Inflammatory macrophage treated with lipopolysaccharide for 4 hours (primary cell): ENCODE measurements around the gene PON2.
"Not testable (repeated sequence)": the region's sequence is repeated elsewhere in the genome, so short reads cannot be mapped to it uniquely, and the experiment has no call there.

Source experiments
- DNase-seq: peaks from one replicate; pipeline ENCODE4 v3.0.0-alpha.2; 2020

Gene PON2

DNA sequence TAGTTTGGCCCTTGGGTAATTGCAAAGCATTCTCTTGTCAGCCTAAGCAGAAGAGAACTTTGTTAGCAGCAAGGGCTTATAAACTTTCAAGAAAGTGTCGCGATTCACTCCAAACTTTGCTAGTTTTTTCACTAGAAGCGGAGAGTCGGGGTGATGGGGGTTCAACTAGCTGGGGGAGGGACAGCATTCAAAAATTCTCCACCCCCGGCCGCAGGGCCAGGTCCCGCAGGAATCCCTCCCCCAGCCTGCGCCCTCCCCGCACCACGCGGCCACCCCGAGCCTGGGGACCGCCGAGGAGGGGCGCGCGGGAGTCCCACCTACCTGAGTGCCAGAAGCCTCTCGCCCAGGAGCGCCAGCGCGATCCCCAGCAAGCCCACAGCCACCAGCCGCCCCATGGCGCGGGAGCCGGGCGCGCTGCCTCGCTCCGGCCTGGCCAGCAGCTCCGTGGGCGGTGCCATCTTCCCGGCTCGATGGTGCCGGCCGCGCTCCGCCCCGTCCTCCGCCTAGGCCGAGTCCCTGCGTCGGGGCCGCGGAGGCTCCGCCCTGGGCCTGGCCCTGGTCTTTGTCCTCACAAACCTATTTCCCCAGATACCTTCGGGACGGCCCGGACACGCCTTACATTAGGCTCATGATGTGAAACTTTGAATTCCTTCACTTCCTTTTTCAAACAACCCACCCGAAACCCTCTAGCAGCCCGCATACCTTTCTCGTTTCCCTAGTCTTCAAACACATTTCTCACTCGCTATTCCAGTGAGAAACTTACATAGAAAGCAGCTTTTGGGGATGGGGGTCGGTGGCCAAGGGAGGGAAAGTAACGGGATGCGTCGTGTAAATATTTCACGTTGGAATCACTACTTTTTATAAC lies at the start of gene PON2:
Gene PON2 (minus strand): TSS at position 472 of the 865 bp plus-strand sequence. CDS start 77 bp downstream, at position 395.
- peak; percentile 77 for DNase-seq

DNA sequence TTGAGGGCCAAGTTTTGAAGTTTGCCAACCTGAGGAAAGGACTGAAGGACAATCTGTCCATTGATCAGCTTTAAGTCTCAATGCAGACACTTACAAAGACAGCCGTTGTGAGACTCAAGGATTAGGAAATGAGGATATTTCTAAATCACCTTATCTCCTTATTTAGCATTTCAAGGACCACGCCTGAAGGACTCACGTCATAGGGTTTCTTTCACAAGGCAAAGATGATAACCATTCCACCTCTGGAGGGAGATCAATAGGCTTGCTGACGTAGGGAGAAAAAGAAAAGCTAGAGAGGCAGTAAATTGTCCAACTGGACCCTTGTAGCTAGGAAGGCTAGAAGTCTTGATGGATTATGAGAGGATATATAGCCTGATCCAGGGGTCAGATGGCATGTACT lies 47.6 kb upstream of the PON2 start:
- DNase-seq, result no peak

DNA sequence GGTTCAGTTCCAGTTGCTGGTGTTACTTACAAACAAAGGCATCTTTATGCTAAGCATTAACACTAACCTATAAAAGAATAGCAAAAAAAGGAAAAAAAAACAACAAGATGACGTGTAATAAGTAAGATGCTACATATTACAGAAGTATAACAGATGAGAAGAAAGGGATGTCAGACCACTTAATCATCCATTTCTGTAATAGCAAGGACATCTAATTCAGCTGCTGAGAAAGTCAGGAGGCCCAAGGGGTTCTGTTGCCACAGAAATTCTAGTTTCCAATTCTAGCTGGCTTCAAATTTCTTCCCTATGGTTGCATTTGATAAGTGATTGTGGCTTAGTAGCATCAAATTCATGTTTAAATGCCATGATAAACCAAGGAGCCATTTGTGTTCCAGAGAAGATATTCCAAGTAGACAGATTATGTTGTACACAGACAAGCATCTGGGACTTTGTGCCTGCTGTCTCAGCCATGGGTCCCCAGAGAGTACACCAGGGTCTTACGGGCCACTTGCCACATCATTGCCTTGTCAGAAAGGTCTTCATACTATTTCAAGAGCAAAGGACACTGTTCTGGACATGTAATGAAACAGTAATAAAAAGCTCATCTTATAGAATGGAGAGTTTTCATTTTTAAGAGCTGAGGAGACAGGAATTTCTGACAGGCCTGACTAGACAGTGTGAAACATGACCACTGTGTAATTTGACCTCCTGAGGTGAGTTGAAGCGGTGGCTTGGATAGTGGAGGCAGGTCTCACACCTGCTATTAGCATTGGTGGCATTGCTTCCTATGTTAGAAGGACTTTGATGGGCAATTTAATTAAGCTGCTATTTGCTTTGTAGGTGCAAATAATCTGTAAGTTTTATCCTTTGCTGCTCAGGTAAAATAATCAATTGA lies 46.7 kb upstream of the PON2 start:
- DNase-seq, result no peak

DNA sequence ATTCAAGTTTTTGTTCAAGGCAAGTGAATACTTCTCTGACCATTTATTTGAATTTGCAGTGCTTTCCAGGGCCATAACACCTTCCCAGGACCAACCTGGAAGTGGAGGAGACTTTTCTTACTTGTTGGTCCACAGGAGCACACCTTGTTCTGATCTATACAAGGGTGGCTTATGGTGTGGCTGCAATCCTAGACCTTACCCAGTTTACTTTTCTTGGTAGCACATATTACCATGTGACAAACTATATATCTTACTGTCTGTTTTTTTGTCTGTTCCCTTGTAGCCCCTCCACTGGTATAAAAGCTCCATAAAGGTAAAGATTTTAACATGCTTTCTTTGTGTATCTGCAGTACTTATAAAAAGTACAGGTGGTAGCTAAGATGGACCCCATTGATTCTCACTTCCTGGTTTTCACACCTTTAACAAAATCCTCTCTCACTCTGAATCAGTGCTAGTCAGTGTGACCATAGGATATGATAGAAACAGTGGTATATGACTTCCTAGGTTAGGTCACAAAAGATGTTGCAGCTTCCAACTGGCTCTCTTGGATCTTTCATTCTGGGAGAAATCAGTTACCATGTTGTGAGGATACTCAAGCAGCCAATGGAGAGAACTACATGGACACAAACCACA lies 45.3 kb upstream of the PON2 start:
- no peak for DNase-seq

DNA sequence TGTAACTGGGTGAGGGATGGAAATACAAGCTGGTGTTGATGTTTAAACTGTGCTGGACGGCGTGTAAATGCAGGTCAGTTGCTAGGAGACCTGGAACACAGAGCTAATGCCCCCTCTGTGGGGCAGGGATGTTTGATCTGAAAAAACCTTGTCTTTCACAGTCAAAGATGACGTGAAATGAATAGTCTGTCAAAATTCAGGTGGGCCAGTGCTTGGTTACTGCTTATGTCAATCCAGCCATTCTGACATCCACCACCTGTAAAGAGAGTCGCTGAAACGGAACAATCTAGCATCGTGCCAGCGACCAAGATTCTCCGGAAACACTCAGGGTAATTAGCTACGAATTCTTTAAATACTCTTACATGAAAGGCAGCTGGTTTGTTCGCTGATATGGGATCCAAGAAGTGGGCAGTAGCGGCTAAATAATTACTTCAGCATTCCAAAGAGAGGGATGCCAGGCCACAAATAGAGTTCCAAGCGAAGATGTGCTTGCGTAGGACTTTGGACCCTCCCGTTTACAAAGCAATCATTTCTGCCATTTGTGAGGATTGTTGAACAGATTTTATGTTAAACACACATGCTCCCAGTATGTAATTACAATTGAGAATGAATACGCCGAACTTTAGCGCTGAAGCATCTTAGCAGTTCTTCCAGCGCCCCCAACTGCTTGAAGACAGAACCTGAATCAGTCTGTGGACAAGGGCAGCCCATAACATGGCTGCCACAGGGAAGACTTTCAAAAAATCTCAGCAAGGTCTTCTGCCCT lies 43.6 kb upstream of the PON2 start:
- DNase-seq, result no peak

DNA sequence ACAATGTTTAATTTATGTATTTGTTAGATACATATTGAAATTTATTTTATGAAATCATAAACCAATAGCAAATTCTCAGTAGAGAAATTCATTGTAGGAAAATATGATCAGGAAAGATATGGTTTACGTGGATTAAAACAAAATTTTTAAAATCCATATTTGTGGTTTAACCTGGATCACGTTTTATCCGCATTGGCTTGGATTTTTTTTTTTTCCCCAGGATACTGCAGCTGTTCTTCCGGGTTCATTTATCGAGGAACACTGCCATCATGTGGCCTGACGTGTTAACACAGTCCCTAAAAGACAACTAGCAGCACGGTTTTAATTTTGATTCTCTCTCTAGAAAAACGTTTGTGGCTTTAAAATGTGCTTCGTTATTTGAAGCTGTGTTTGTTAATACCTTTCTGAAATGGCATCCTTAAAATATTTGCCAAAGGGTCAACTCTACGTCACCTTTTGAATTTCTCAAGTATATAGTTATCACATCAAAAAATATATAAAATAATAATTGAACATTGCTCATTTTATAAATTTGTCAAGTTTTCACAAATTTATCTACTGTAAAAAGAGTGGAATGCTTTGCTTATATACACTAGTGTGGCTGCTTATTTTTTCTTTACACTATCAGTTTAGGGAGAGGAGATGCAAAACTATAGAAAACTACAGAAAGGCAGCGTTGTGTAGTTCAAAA lies 42.2 kb upstream of the PON2 start:
- peak; percentile 60 for DNase-seq

DNA sequence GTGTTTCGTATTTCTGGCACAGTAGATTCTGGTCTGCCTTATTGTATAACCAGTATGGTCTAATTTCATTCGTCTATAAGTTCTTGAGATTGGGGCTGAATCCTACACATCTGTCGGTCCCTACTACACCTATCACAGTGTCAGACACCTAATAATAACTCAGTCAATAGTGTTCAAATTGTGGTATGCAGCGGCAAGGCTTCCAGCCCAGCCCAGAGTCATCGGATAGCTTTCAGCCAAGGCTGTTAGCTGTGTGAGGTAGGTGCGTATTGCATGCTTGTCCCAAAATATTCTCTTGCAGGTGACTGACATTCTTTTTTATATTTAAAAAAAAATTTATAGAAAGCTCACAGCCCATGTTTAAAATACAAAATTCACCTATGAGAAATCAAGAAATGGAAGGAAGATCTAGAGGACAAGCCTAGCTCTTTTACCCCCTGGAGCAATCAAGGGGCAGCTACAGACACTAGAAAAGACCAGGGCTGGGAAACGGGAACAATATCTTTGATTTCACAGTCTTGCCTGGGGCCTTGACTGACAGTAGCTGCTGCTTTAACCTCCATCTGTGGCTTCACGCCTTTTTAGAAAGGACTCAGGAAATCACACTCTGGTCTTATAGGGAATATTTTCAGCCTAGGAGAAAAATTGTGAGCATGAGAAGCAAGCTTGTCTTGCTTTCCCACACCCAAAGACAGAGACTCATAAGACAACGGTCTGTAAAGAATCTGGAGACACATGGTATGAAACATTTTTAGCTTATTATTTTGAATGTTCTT lies 41.4 kb upstream of the PON2 start:
- DNase-seq, result no peak

DNA sequence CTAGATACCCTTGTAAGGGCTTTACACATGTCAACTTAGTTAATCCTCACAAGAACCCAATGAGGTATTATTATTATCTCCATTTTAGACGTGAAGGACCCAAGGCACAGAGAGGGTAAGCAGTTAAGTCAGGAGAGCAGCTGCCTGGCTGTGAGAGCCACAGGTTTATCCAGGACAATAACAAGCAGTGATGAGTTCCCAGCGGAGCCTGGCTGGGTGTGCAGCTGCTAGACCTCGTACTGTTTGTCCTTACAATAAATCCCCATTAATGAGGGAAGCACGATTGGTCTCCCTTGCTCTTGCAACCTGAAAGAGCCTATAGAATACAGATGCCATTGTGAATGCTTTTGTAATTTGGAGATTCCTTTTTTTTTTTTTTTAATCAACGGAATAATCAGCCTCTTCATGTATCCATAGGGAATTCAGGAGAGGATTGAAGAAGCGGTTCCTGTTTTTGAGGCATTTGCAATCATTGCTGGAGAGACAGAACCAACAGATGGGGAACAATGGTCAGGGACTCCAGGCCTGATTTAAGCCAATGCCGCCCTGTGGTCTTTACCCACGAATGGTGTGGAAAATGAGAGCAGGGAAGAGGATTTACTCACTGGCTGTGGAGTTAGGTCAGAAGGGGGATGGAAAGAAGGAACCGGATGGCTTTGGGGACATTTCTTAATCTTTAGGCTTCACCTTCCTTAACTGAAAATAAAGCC lies 38.6 kb upstream of the PON2 start:
- DNase-seq, result no peak

DNA sequence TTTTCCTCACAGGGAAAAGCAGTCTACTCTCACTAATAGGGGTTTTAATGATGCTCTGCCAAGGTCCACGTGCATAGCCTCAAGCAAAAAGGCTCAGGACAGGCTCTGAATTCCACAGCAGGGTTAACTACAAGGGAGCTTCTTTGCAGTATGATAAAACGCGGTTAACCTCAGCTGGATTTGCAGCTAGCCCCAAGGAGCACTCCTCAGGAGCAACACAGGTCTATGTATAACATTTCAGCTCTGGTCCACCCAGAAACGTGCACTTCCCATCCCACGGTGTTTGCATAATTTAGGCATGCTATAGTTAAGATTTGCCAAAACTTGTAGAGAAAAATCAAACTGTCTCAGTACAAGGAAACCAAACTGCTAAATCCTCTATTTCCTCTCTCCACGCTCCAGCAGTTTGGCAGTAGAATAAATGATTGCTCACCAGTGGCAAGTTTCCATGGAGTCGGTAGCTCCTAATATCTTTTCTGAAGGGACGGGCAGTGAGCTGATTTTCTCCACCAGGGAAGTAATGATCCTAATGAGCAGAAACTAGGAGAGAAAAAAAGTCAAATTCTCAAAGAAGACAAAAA lies 37.8 kb upstream of the PON2 start:
- no peak for DNase-seq

DNA sequence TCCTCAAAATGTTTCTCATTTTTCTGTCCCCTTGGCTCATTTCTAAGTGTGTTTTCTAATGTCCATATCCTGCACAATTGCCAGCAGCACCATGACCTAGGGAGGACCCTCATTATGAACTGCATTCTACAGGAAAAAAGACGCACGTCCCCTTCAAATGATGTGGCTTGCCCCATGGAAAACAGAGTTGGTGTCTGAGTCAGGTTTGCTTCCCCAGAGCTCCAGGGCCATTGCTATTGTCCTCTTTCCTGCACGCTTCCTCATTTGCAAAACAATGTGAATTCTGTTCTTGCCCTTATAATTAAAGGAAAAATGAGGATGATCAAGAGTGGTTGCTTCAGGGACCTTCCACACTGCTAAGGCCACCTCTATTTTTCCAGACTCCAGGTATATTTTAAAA lies 36.2 kb upstream of the PON2 start:
- no peak for DNase-seq

DNA sequence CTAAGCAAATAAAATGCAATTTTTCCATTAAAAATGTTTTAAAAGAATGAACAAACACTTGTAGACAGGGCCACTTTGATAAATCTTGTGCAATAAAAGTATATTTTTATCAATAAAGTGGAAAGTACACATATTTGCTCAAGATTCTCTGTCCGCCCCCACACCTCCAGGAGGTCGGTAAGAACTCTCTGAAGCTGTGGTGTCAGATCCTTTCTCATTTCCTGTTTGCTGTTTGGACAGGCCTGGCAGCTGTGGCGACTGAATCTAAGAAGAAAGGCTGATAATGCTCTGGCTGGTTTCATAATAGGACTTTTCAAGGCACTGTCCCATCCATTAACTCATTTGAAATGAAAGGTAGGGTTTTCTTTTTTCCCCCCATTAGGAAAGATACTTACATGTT lies 35.6 kb upstream of the PON2 start:
- DNase-seq, result peak; percentile 31

DNA sequence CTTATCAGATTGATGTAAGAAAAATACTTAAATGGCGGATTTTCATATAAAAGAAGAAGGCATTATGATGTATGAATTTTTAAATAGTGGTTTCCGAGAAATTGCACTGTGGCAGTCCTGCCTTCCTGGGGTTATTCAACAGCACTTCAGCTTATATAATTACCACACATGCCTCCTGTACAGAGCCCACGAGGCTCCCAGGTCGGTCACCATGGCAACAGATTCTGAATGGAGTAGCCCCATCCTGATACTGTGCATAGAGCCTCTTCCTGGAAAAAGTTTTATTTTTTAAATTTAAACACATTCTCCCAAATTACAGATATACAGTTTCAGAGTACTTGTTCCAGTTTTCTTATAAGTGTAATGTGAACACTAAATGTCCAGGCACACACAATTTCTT lies 35.0 kb upstream of the PON2 start:
- DNase-seq, result no peak

DNA sequence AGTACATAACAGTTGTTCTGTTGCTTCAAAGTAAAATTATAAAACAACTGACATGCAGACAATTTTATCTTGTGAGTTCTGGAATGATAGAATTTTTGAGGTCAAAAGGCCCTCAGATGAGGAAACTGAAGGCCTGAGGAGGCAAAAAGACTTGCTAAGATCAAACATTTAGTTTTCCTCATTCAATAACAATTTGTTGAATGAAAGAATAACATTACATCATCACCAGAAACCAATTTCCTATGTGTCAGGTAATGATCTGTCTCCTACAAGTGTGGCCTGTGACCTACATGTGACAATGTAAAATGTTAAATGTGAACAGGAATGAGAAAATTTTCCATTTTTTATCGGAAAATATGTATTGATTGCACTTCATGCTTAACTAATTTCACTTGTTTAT lies 34.4 kb upstream of the PON2 start:
- DNase-seq, result no peak

DNA sequence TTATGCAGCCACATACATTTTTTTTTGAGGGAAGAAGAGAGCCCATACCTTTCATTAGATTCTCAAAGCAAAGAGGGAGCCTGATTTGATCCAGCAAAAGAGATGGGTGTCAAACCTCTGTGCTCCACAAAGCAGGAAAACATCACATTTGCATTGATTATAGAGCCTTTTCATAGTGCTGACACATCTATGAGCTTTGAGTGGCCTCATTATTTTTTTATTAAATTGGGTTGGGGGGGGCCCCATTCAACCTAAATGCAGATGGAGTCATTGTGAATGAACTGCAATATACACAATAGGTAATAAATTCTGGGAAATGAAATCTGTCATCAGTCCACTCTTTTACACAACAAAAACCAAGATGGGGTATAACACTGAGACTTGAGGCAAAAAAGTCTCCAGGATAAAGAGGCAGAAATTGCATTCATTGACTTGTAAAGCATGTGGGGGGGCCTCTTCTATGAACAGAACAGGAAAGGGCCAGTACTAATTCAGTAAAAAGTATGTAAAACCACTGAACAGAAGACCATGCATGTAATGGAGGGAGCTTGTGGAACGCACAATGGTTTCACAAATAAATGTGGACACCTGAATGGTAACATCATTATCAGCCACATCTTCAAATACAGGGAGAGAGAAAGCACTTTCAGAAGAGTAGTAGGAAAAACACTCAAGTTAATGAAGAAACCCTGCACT lies 33.2 kb upstream of the PON2 start:
- DNase-seq, result no peak

DNA sequence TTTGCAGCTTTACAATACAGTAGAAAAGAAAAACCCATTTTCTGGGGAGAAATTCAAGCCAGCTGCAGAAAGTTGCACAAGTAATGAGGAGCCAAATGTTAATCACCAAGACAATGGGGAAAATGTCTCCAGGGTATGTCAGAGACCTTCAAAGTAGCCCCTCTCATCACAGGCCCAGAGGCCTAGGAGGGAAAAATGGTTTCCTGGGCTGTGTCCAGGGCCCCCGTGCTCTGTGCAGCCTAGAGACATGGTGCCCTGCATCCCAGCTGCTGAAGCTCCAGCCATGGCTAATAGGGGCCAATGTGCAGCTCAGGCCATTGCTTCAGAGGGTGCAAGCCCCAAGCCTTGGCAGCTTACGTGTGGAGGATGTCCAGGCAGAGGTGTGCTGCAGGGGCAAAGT lies 25.8 kb upstream of the PON2 start:
- not testable (repeated sequence) for DNase-seq

DNA sequence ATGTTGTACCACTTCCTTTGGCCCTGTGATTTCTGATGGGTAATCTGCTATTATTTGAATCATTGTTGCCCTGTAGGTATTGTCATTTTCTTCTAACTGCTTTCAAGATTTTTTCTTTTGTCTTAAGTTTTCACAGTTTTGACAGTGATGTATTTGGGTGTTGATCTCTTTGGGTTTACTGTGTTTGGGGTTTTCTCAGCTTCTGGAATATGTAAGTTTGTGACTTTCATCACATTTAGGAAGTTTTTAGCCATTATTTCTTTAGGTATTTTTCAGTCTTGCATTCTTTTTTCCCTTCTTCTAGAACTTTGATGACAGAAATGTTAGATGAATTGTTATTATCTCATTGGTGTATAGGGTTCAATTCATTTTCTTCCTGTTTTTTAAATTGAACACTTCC lies 23.1 kb upstream of the PON2 start:
- DNase-seq, result no peak

DNA sequence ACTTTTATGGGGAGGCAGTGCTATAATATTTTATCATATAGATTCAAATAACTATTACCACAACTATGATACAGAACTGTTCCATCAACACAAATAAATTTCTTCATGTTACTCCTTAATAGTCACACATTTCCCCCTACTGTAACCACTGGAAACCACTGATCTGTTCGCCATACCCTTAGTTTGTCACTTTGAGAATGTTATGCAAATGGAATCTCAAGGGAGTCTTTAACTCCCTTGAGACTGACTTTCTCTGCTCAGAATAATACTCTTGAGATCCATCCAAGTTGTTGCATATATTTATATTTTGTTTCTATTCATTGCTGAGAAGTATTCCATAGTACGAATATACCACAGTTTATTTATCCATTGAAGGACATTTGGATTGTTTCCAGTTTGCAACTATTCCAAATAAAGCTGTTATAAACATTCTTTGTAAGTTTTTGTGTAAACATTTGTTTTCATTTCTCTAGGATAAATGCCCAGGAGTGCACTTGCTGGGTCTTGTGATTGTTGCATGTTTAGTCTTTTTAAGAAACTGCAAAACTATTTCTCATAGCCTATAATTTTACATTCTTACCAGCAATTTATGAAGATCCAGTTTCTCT lies 19.7 kb upstream of the PON2 start:
- DNase-seq, result no peak

DNA sequence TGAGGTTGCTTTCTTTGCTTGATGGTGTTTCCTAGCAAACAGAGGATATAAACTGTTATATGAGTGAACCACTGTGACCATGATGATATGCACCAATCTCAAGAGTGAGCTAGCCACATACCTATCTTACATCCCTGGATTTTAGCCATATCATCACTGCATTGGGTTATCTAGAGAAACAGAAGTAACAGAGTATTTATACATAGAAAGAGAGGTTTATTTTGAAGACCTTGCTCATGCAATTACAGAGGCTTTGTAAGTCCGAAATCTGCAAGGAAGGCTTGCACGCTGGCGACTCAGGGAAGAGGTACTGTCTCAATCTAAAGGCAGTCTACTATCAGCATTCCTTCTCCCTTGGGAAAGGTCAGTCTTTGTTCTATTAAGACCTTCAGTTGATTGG lies 11.8 kb upstream of the PON2 start:
- no peak for DNase-seq

DNA sequence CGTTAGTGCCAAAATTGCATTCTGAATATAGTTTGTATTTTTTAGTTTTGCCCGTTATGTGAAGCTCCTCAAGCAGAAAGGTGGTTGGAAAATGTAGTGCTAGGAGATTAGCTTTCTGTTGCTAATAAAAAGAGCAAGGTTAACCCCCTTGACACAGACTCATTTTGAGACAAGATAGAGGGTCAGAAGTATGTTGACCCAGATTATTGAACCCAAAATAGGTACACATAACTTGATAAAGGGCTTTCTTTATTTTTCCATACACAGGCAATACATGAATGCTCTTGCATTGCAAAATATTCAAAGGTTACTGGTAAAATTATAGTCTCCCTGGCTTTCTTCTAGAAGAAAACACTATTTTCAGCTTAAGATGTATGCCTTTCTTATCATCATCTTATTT lies 10.0 kb upstream of the PON2 start:
- no peak for DNase-seq
